Stomach (tissue), 9 donors: ENCODE results near the gene ALG14. TPM values are rescaled to one million over a fixed set of nuclear protein-coding genes. Genes with fewer than 3 reads are reported as not detected.

Source experiments
- DNase-seq, 2 donors: peaks; one replicate each; pipeline versions ENCODE4 v3.0.0 to v3.0.0-alpha.2; 2013 to 2019
- H3K27ac ChIP-seq, 5 donors: fragments of 200-600 bp in 4 of 5; sonication (generic) in 4 of 5; one replicate each; pipeline ENCODE4 v1.5.1; 2013 to 2019; ENCODE audit warnings: mild to moderate bottlenecking in 1 of 5, moderate library complexity in 1 of 5
- H3K27me3 ChIP-seq, 3 donors: fragments of 200-600 bp; sonication (generic); one replicate each; pipeline ENCODE4 v1.5.1; 2017 to 2019; ENCODE audit warnings: mixed run types in 1 of 3
- H3K36me3 ChIP-seq, 4 donors: fragments of 200-600 bp; sonication (generic); 1 replicate in 3 of 4; 2 replicates in 1 of 4; pipeline ENCODE4 v1.5.1; 2016 to 2019
- H3K4me1 ChIP-seq, 4 donors: fragments of 200-600 bp; sonication (generic); one replicate each; pipeline ENCODE4 v1.5.1; 2016 to 2019
- H3K4me3 ChIP-seq, 4 donors: fragments of 200-600 bp; sonication (generic) in 3 of 4; one replicate each; pipeline ENCODE4 v1.5.1; 2016 to 2019; ENCODE audit warnings: mild to moderate bottlenecking in 1 of 4
- H3K9me3 ChIP-seq, 4 donors: fragments of 200-600 bp; sonication (generic); one replicate each; pipeline ENCODE4 v1.5.1; 2016 to 2019
- CTCF ChIP-seq, 7 experiments: fragments of 450-650 bp in 4 of 7; fragments of 200-600 bp in 3 of 7; sonication (generic) in 3 of 7; IDR thresholded peaks; one replicate each; pipeline ENCODE4 v1.5.1; 2016 to 2019; ENCODE audit warnings: antibody characterized with exemption in 7 of 7, control low read depth in 2 of 7, mild to moderate bottlenecking in 1 of 7
- EP300 ChIP-seq: sonication (generic); formaldehyde crosslinking; IDR thresholded peaks from one replicate; pipeline ENCODE4 v1.6.1; 2017; ENCODE audit warnings: antibody characterized with exemption
- POLR2A ChIP-seq, 4 donors: fragments of 450-650 bp; IDR thresholded peaks; one replicate each; pipeline ENCODE4 v1.6.1; 2016; ENCODE audit warnings: antibody characterized with exemption in 4 of 4, control low read depth in 2 of 4, mild to moderate bottlenecking in 1 of 4, moderate library complexity in 1 of 4
- POLR2AphosphoS5 ChIP-seq, 3 donors: sonication (generic); formaldehyde crosslinking; IDR thresholded peaks; one replicate each; pipeline ENCODE4 v1.6.1; 2016; ENCODE audit warnings: antibody characterized with exemption in 3 of 3
- WGBS, 5 donors: extraction: QIAGEN DNeasy Blood & Tissue Kit in 3 of 5; methylation state at CpG; one replicate each; pipeline versions ENCODE4 v1.1.5 to v1.1.7; 2013 to 2018; 5-methylcytosine and 5-hydroxymethylcytosine counted together
- intact Hi-C: fragments of 100-400 bp; cut with DNase I; formaldehyde crosslinking; loops from one replicate; pipeline ENCODE4 v1.15.1; 2023; ENCODE audit warnings: low total_unique reads
- polyA plus RNA-seq, 3 donors: library from polyadenylated mRNA; stranded (reverse); fragments of 200-250 nt; gene quantifications; one replicate each; pipeline ENCODE4 v1.2.3, GENCODE V29; 2013
- total RNA-seq, 5 donors: library from RNA; depleted of rRNA; stranded (reverse); fragments of >200 nt; gene quantifications; one replicate each; pipeline versions ENCODE4 v1.1.0 to v1.2.3, GENCODE V29; 2014 to 2016
- donor health status: healthy with polysubstance abuse.
- donor health status: Bipolar disorder and iron deficiency.
- donor health status: healthy.

The ALG14 gene
- total and polyA plus RNA-seq, 8 donors: under 0.01 to 3.5 (median 1.1) TPM; not detected in 1

GRCh38 chr1:95067062-95067461 is 5.7 kb downstream of the ALG14 start:
- peaks cover 0 to 32% (median 23%) of the 10 kb centered on the region in 4 donors for H3K36me3 ChIP-seq
- WGBS, 5 donors: 76 to 88% (median 86%) methylated on average over 2 of the region's 2 CpGs
- H3K4me3 ChIP-seq: no peak overlapping the region
- no peak for DNase-seq
- intact Hi-C loops: no loop called here
- H3K27ac ChIP-seq: no peak overlapping the region
- TF ChIP-seq POLR2AphosphoS5 (IDR thresholded peaks at IDR 0.05) (no peak), CTCF (IDR thresholded peaks at IDR 0.05) (no peak), EP300 (no peak), POLR2A (IDR thresholded peaks at IDR 0.05) (no peak)
- H3K9me3 ChIP-seq: no peaks in the 10 kb centered on the region
- H3K4me1 ChIP-seq: peaks cover 4 to 14% (median 8%) of the 10 kb centered on the region in 4 donors
- no peaks in the 10 kb centered on the region for H3K27me3 ChIP-seq

- no peaks in the 10 kb centered on the region for H3K27me3 ChIP-seq
- TF ChIP-seq CTCF (IDR thresholded peaks at IDR 0.05): no peak
- TF ChIP-seq EP300: no peak
- no peak for TF ChIP-seq POLR2A (IDR thresholded peaks at IDR 0.05)
- no peak for TF ChIP-seq POLR2AphosphoS5 (IDR thresholded peaks at IDR 0.05)
- intact Hi-C loops: no loop called here
- H3K9me3 ChIP-seq: no peaks in the 10 kb centered on the region
- peaks cover 0 to 37% (median 24%) of the 10 kb centered on the region in 4 donors for H3K36me3 ChIP-seq
- H3K4me3 ChIP-seq: no peak overlapping the region
- DNase-seq: no peak
- WGBS, 5 donors: 67 to 81% (median 76%) methylated on average over 3 of the region's 3 CpGs
- H3K4me1 ChIP-seq: no peaks in the 10 kb centered on the region
- H3K27ac ChIP-seq: no peak overlapping the region
Observed at GRCh38 chr1:95061445-95062006, 11.2 kb downstream of the ALG14 start.

GRCh38 chr1:95058974-95059373 is 13.8 kb downstream of the ALG14 start:
- no peaks in the 10 kb centered on the region for H3K27me3 ChIP-seq
- no peak overlapping the region for H3K27ac ChIP-seq
- no peak for TF ChIP-seq CTCF (IDR thresholded peaks at IDR 0.05)
- TF ChIP-seq POLR2A (IDR thresholded peaks at IDR 0.05): no peak
- no peak for TF ChIP-seq POLR2AphosphoS5 (IDR thresholded peaks at IDR 0.05)
- no peak for TF ChIP-seq EP300
- no peak for DNase-seq
- no peaks in the 10 kb centered on the region for H3K9me3 ChIP-seq
- no peaks in the 10 kb centered on the region for H3K4me1 ChIP-seq
- no peak overlapping the region for H3K4me3 ChIP-seq
- intact Hi-C loops: no loop called here
- 81 to 94% (median 86%) methylated on average over 9 of the region's 9 CpGs for WGBS, 5 donors
- peaks cover 0 to 23% (median 12%) of the 10 kb centered on the region in 4 donors for H3K36me3 ChIP-seq

DNA sequence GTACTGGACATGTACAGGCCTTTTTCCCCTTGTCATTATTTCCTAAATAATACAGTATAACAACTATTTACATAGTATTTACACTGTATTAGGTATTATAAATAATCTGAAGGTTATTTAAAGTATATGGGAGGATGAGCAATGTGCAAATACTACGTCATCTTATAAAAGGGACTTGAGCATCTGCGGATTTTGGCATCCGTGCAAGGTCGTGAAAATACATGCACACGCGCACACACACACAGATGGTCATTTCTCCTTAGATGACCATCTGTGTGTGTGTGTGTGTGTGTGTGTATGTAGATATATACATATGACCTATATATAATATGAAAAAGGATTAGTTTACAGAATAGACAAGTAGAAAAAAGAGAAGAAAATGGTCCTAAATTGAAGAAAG is 15.4 kb downstream of the ALG14 start:
- TF ChIP-seq POLR2A (IDR thresholded peaks at IDR 0.05): no peak
- no peak for TF ChIP-seq EP300
- no peak for TF ChIP-seq POLR2AphosphoS5 (IDR thresholded peaks at IDR 0.05)
- no peak for TF ChIP-seq CTCF (IDR thresholded peaks at IDR 0.05)
- 92 to 95% (median 93%) methylated on average over 6 of the region's 6 CpGs for WGBS, 5 donors

More for the DNA sequence above, 15.4 kb downstream of the ALG14 start:
- DNase-seq: no peak
- Histone ChIP-seq H3K36me3 (peaks cover 0 to 8% (median 2%) of the 10 kb centered on the region in 4 donors), H3K27me3 (no peaks in the 10 kb centered on the region), H3K4me1 (no peaks in the 10 kb centered on the region), H3K4me3 (no peak overlapping the region), H3K9me3 (no peaks in the 10 kb centered on the region), H3K27ac (no peak overlapping the region)
- intact Hi-C loops: no loop called here
